Suprapubic skin (tissue), 4 donors: ENCODE measurements around the gene LOXL3. TPM values are rescaled to one million over a fixed set of nuclear protein-coding genes. Genes with fewer than 3 reads are reported as not detected.
A peak's percentile ranks its signal among the peaks of the same experiment; 100 is the strongest.

Experiments
- DNase-seq, 2 donors: peaks; one replicate each; pipeline ENCODE4 v3.0.0-alpha.2; 2019; ENCODE audit warnings: low spot score in 2 of 2
- H3K27ac ChIP-seq: fragments of 200-600 bp; sonication (generic); one replicate; pipeline ENCODE4 v1.5.1; 2019
- H3K27me3 ChIP-seq: fragments of 200-600 bp; sonication (generic); one replicate; pipeline ENCODE4 v1.5.1; 2019
- H3K36me3 ChIP-seq: fragments of 200-600 bp; sonication (generic); one replicate; pipeline ENCODE4 v1.5.1; 2019
- H3K4me1 ChIP-seq: fragments of 200-600 bp; sonication (generic); one replicate; pipeline ENCODE4 v1.5.1; 2019
- H3K4me3 ChIP-seq: fragments of 200-600 bp; sonication (generic); one replicate; pipeline ENCODE4 v1.5.1; 2019; ENCODE audit warnings: mild to moderate bottlenecking
- H3K9me3 ChIP-seq: fragments of 200-600 bp; sonication (generic); one replicate; pipeline ENCODE4 v1.5.1; 2019
- EP300 ChIP-seq: sonication (generic); formaldehyde crosslinking; IDR thresholded peaks from one replicate; pipeline ENCODE4 v1.6.1; 2017; ENCODE audit warnings: antibody characterized with exemption
- POLR2A ChIP-seq, 2 donors: fragments of 450-650 bp; IDR thresholded peaks; one replicate each; pipeline ENCODE4 v1.6.1; 2017; ENCODE audit warnings: antibody characterized with exemption in 2 of 2, mild to moderate bottlenecking in 2 of 2, moderate library complexity in 2 of 2
- POLR2AphosphoS5 ChIP-seq, 3 donors: sonication (generic); formaldehyde crosslinking; IDR thresholded peaks; one replicate each; pipeline ENCODE4 v1.6.1; 2017; ENCODE audit warnings: antibody characterized with exemption in 3 of 3
- WGBS: methylation state at CpG from one replicate; pipeline ENCODE4 v1.1.5; 2018; 5-methylcytosine and 5-hydroxymethylcytosine counted together
- total RNA-seq, 4 donors: library from RNA; depleted of rRNA; stranded (reverse); fragments of >200 nt; gene quantifications; one replicate each; pipeline ENCODE4 v1.1.0, GENCODE V29; 2016
- TF ChIP-seq, protein P1 (sequence below), 2 donors: fragments of 200-600 bp in 1 of 2; fragments of 450-650 bp in 1 of 2; sonication (generic) in 1 of 2; IDR thresholded peaks; one replicate each; pipeline ENCODE4 v1.5.1; 2016 to 2019; ENCODE audit warnings: antibody characterized with exemption in 2 of 2, mild to moderate bottlenecking in 1 of 2, moderate library complexity in 1 of 2

The LOXL3 gene
- total RNA-seq, 4 donors from 2014 or later = 0.23 to 3.8 (median 1.5) TPM

DNA sequence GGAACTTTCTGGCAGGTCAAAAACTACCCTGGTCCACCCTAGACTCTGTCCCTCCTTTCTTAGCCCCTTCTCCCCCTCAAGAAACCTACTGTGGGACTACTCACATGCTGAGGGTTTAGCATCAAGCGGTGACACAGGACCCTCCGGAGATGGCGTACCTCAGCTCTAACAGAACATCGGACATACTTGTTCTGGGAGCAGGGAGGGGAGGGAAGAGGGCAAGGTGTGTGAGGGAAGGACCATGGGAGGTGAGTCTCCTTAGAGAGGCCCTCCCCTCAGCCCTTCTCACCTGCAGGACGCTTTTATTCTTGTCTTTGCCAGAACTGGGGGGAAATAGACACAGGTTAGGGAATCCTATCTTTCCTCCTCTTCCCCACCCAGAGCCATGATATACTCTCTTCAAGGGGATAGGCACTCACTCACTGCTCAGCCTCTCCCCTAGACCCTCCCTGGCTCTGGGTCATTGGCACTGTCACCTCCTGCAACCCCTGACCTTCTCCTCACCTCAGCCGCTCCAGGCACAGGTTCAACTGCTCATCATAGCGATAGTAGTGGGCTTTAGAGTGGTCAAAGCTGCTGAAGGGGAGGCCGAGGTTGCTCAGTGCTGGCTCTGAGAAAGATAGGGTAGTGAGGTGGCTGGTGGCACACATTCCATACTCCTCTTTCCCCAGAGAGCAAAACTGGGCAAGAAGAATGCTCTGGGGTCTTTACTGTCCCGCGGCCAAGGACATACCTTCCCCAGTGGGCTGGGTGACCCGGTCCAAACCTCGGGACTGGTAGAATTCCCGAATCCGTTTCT is 48.1 kb downstream of the LOXL3 start:
- H3K4me1 ChIP-seq = peaks cover 59% of the 10 kb centered on the region
- no peaks in the 10 kb centered on the region for H3K9me3 ChIP-seq
- 94% methylated on average over 14 of the region's 14 CpGs for whole genome bisulfite sequencing
- H3K4me3 ChIP-seq = peak overlapping the region; percentile 79
- TF ChIP-seq POLR2A (IDR thresholded peaks at IDR 0.05) (no peak), EP300 (no peak), POLR2AphosphoS5 (IDR thresholded peaks at IDR 0.05) (no peak)
- TF ChIP-seq, protein P1, sequence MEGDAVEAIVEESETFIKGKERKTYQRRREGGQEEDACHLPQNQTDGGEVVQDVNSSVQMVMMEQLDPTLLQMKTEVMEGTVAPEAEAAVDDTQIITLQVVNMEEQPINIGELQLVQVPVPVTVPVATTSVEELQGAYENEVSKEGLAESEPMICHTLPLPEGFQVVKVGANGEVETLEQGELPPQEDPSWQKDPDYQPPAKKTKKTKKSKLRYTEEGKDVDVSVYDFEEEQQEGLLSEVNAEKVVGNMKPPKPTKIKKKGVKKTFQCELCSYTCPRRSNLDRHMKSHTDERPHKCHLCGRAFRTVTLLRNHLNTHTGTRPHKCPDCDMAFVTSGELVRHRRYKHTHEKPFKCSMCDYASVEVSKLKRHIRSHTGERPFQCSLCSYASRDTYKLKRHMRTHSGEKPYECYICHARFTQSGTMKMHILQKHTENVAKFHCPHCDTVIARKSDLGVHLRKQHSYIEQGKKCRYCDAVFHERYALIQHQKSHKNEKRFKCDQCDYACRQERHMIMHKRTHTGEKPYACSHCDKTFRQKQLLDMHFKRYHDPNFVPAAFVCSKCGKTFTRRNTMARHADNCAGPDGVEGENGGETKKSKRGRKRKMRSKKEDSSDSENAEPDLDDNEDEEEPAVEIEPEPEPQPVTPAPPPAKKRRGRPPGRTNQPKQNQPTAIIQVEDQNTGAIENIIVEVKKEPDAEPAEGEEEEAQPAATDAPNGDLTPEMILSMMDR (IDR thresholded peaks at IDR 0.05) = no peak
- H3K27me3 ChIP-seq = peaks cover 40% of the 10 kb centered on the region
- H3K36me3 ChIP-seq = peaks cover 16% of the 10 kb centered on the region
- H3K27ac ChIP-seq = no peak overlapping the region
- no peak for DNase-seq

DNA sequence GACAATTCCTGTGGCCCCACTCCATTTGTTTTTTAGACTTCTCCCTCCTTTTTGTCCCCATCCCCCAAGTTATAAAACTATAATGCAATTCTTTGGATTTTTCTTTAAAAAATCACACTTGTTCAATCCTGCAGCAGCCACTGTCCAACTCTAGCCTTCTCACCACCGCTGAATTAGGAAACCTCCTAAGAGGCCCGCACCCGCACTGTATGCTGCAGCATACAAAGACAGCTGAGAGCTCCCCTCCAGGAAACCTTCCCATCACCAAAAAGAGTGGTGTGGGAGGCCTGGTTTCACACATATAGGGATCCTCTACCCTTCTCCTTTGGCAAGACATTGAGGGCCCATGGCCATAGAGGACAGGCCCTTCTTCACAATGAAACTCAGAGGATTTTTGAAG is 49.2 kb downstream of the LOXL3 start:
- 94% methylated on average over 3 of the region's 3 CpGs for WGBS
- Histone ChIP-seq H3K27ac (no peak overlapping the region), H3K27me3 (peaks cover 40% of the 10 kb centered on the region)

DNA sequence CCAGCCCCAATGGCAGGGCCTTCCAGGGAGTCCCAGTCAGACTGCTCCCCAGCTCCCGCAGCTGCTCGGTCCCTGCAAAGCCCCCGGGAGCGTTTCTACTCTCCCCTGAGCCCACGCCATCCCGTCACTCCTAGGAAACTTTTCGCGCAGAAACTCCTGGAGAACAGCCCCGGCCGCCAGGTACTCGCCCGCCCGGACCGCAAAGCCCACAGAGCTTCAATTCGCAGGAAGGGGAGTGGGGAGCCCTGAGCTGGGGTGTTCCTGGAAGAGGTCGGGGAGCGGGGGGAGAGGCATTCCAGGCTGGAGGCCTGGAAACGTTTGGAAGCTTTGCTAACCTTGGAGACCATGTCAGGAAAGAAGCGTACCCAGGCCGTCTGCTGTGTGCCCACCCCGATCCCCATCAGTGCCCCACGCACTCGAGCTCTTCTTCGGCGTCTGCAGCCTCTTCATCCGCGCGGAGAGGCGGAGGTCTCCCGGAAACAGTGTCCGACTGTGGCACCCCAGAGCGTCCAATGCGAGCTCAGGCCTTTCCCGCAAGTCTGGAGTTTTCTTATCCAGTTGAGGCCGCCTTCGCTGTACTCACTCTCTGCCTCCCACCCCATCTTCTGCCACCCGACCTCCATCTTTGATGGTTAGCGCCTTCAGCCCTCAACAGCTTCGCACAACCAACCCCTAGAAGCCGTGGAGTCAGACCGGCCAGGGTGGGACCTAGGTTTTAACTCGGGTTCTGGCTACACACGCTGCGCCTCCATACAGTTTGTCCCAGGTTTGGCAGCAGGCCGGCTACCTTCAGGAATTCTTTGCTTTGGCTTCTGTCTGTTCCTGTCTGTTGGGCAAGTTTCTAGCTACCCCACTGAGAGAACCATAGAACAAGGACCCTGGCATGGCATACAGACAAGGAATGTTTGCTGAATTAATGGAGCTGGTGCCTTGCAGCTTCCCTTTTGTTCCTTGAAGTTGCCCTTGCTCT is 50.0 kb downstream of the LOXL3 start:
- Histone ChIP-seq H3K4me3 (peak overlapping the region; percentile 58), H3K27ac (peak overlapping the region; percentile 81), H3K4me1 (peaks cover 69% of the 10 kb centered on the region), H3K9me3 (no peaks in the 10 kb centered on the region), H3K36me3 (peaks cover 16% of the 10 kb centered on the region), H3K27me3 (peaks cover 43% of the 10 kb centered on the region)
- DNase-seq = no peak
- TF ChIP-seq POLR2A (IDR thresholded peaks at IDR 0.05) = no peak
- TF ChIP-seq, protein P1 (IDR thresholded peaks at IDR 0.05) = no peak
- no peak for TF ChIP-seq POLR2AphosphoS5 (IDR thresholded peaks at IDR 0.05)
- no peak for TF ChIP-seq EP300
- 57% methylated on average over 32 of the region's 45 CpGs for WGBS

More for the DNA sequence above, 49.2 kb downstream of the LOXL3 start:
- H3K9me3 ChIP-seq = no peaks in the 10 kb centered on the region
- TF ChIP-seq POLR2A (IDR thresholded peaks at IDR 0.05) = no peak
- TF ChIP-seq, protein P1 (IDR thresholded peaks at IDR 0.05) = no peak
- no peak for TF ChIP-seq POLR2AphosphoS5 (IDR thresholded peaks at IDR 0.05)
- no peak for TF ChIP-seq EP300
- H3K4me1 ChIP-seq = peaks cover 61% of the 10 kb centered on the region
- H3K36me3 ChIP-seq = peaks cover 16% of the 10 kb centered on the region
- no peak for DNase-seq
- H3K4me3 ChIP-seq = no peak overlapping the region

DNA sequence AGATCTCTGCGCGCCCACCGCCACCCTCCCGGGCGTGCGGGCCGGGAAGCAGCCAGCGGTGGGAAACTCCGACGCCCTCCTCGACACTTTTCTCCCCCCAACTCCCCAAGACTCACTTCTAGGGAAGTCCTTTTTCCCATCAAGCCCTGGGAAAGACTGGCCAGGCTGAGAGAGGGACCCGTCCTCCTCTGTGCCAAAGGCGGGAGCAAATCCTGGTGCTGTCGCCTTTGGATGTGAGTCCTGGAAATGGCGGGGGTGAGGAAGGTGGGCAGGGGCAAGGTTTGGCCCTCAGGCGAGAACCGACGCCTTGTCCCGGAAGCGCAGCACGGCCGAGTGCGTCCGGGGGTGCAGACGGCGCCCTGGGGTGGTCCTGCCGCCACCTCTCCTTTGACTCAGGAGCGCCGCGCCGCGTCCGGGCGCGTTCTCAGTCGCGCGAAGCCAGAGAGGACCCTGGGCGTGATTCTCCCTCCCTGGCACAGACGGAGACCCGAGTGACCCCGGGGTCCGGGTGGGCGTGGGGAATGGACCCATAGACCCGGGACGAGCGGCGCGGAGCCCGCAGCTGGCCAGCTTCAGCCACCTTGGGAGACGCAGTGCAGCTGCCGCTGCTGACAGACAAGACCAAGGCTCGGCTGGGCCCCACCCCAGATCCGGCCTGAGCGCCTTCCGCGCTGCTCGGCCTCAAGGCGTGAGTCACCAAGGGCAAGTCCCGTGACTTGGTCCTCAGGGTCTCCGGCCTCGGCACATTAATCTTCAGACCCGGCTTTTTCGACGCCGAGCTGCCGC is 50.8 kb downstream of the LOXL3 start:
- H3K27me3 ChIP-seq = peaks cover 52% of the 10 kb centered on the region
- TF ChIP-seq POLR2A (IDR thresholded peaks at IDR 0.05) (peak in 1 of 2 donors; percentile 51), EP300 (no peak)
- H3K36me3 ChIP-seq = peaks cover 16% of the 10 kb centered on the region
- 4% methylated on average over 40 of the region's 67 CpGs for WGBS
- H3K4me1 ChIP-seq = peaks cover 72% of the 10 kb centered on the region
- peak in 1 of 2 donors; percentile 90 for DNase-seq
- H3K27ac ChIP-seq = peak overlapping the region; percentile 81
- H3K9me3 ChIP-seq = no peaks in the 10 kb centered on the region
- peak overlapping the region; percentile 58 for H3K4me3 ChIP-seq

DNA sequence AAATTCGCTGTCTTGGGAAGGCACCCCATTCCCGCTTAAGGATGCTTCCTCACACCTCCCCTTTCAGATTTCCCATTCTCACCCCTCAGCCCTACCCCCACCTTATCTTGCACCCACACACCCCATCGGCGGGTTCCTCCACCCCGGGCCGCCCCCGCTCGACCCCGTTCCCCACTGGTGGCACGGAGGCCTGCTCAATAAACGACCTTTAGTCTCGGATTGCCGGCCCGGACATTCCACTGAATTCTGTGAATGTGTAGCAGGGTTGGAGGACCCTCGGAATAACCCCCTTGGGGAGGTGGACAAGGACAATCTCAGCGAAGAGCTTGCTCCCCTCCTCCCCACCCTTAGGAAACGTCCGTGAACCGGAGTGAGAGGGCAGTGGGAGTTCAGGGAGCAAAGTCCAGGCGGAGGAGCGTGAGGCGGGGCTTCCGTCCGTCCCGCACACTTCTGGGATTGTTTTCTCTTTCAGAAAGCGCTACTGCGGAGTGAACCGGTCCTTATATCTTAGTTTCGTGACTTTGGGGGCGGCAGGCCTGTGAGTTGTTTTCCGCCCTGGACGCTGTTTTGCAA is 51.5 kb downstream of the LOXL3 start:
- WGBS = 26% methylated on average over 30 of the region's 32 CpGs
- no peak for DNase-seq
- H3K9me3 ChIP-seq = no peaks in the 10 kb centered on the region
- H3K4me1 ChIP-seq = peaks cover 76% of the 10 kb centered on the region
- H3K27me3 ChIP-seq = peaks cover 59% of the 10 kb centered on the region
- TF ChIP-seq EP300 = no peak
- no peak for TF ChIP-seq POLR2AphosphoS5 (IDR thresholded peaks at IDR 0.05)
- TF ChIP-seq, protein P1 (IDR thresholded peaks at IDR 0.05) = no peak
- TF ChIP-seq POLR2A (IDR thresholded peaks at IDR 0.05) = no peak
- H3K36me3 ChIP-seq = peaks cover 16% of the 10 kb centered on the region
- H3K4me3 ChIP-seq = peak overlapping the region; percentile 58
- peak overlapping the region; percentile 81 for H3K27ac ChIP-seq
